Lower leg skin (tissue), 4 donors: ENCODE results near the gene CCDC15. TPM values are rescaled to one million over a fixed set of nuclear protein-coding genes. Genes with fewer than 3 reads are reported as not detected.
"Not testable (repeated sequence)": the region's sequence is repeated elsewhere in the genome, so short reads cannot be mapped to it uniquely, and the experiment has no call there.

Experiments
- DNase-seq, 2 donors: peaks; one replicate each; pipeline ENCODE4 v3.0.0-alpha.2; 2019; ENCODE audit warnings: low spot score in 2 of 2
- H3K4me3 ChIP-seq: fragments of 200-600 bp; sonication (generic); 2 replicates; pipeline ENCODE4 v1.5.1; 2017; ENCODE audit warnings: mild to moderate bottlenecking, low read depth; ENCODE audit not compliant: poor library complexity, severe bottlenecking
- POLR2A ChIP-seq, 2 donors: fragments of 450-650 bp; IDR thresholded peaks; one replicate each; pipeline ENCODE4 v1.6.1; 2016 to 2017; ENCODE audit warnings: antibody characterized with exemption in 2 of 2, mild to moderate bottlenecking in 1 of 2, moderate library complexity in 1 of 2
- WGBS, 2 donors: methylation state at CpG; one replicate each; pipeline ENCODE4 v1.1.5; 2018; 5-methylcytosine and 5-hydroxymethylcytosine counted together
- intact Hi-C: fragments of 100-400 bp; cut with DNase I; formaldehyde crosslinking; loops from one replicate; pipeline ENCODE4 v1.15.0; 2023; ENCODE audit warnings: low total_unique reads
- total RNA-seq, 4 donors: library from RNA; depleted of rRNA; stranded (reverse); fragments of >200 nt; gene quantifications; one replicate each; pipeline ENCODE4 v1.1.0, GENCODE V29; 2016
- TF ChIP-seq, protein P1 (sequence below), 3 donors: fragments of 450-650 bp; IDR thresholded peaks; one replicate each; pipeline ENCODE4 v1.5.1; 2016; ENCODE audit warnings: antibody characterized with exemption in 3 of 3, mild to moderate bottlenecking in 3 of 3, moderate library complexity in 2 of 3

Gene CCDC15
- total RNA-seq, 4 donors from 2014 or later, result 2.1 to 4.2 (median 2.9) TPM

DNA sequence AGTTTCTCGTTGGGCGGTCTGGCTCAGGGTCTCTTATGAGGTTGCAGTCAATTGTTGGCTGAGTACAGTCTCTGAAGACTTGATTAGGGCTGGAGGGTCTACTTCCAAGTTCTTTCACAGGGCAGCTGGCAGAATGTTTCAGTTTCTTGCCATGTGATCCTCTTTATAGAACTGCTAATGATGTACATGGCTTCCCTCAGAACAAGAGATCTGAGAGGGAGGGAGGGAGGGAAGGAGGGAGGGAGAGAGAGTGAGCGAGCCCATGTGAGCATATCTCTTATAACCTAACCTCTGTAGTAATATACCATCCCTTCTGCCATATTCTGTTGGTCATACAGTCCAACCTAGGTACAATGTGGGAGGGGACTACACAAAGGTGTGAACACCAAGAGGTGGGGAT, 2.7 kb upstream of the CCDC15 start:
- no peak for DNase-seq
- TF ChIP-seq, protein P1, sequence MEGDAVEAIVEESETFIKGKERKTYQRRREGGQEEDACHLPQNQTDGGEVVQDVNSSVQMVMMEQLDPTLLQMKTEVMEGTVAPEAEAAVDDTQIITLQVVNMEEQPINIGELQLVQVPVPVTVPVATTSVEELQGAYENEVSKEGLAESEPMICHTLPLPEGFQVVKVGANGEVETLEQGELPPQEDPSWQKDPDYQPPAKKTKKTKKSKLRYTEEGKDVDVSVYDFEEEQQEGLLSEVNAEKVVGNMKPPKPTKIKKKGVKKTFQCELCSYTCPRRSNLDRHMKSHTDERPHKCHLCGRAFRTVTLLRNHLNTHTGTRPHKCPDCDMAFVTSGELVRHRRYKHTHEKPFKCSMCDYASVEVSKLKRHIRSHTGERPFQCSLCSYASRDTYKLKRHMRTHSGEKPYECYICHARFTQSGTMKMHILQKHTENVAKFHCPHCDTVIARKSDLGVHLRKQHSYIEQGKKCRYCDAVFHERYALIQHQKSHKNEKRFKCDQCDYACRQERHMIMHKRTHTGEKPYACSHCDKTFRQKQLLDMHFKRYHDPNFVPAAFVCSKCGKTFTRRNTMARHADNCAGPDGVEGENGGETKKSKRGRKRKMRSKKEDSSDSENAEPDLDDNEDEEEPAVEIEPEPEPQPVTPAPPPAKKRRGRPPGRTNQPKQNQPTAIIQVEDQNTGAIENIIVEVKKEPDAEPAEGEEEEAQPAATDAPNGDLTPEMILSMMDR (IDR thresholded peaks at IDR 0.05), result no peak
- no peak for TF ChIP-seq POLR2A (IDR thresholded peaks at IDR 0.05)
- intact Hi-C loops, result loop anchor here (5.0 to 10.0 kb wide), 2 partner anchors 193 to 396 kb away; no protein-coding TSS in a partner anchor
- WGBS, 2 donors, result 65 to 85% methylated on average over 3 of the region's 3 CpGs
- H3K4me3 ChIP-seq, result no peak overlapping the region

DNA sequence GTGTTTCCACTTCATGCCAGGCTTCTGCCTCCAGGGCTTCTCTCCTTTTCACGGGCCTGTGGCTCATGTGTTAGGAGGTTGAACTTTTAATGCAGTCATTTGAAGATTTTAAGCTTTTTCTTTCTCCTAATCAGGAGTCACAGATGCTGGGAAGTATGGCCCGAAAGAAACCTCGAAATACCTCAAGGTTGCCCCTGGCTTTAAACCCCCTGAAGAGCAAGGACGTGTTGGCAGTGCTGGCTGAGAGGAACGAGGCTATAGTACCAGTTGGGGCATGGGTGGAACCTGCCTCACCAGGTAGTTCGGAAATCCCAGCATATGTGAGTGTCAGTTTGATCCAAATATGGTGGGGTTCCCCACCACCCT, 571 bp downstream of the CCDC15 start:
- WGBS, 2 donors, result 24% methylated on average over 6 of the region's 6 CpGs
- no peak overlapping the region for H3K4me3 ChIP-seq
- no peak for TF ChIP-seq POLR2A (IDR thresholded peaks at IDR 0.05)
- TF ChIP-seq, protein P1 (IDR thresholded peaks at IDR 0.05), result no peak
- intact Hi-C loops, result loop anchor here (5.0 to 10.0 kb wide), 2 partner anchors 190 to 393 kb away; no protein-coding TSS in a partner anchor
- DNase-seq, result no peak

DNA sequence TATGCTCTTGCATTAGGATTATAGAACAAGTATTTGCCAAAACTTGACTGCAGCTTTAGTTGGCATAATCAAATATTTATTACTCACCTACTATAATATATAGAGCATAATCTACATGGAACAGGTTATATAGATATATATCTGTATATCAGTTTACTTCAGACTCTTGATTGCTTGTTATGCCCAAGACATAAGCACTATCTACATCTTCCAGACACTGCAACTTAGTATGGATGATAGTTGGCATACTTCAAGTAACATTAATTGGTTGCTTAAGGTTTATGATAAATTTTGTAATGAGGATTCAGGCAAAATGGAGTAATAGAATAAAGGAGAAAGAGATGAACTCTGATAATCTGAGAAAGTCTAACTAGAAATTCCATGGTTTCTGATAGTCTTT, 1.0 kb downstream of the CCDC15 start:
- intact Hi-C loops, result loop anchor here (10.0 kb wide), 1 partner anchor 190 kb away; no protein-coding TSS in a partner anchor
- H3K4me3 ChIP-seq, result no peak overlapping the region
- TF ChIP-seq, protein P1 (IDR thresholded peaks at IDR 0.05), result no peak
- TF ChIP-seq POLR2A (IDR thresholded peaks at IDR 0.05), result no peak
- no peak for DNase-seq

DNA sequence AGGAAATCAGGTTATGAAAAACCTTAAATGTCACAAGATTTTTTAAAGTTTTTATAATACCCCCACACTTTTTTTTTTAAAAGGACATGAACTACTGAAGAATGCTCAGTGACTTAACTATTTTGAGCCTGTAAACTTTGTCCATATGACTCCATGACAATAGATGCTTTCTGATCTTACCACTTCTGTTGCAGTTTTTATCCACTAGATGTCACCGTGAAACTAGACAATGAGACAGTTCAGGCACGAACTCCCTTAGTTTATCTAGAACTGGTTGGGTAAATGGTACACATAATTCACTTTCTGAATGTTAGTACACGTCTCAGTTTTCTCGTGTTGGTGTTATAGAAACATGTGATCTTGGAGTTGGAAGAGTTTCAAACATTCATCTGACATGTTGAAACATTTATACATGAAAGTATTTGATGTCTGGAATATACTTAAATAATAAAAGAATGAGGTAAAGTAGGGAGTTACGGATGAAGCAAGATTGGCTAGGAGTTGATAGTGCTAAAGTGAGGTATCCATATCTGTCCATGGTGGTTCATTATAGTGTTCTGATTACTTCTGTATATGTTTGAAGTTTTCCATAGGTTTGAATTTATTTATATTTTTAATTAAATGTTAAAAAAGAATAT, 8.1 kb downstream of the CCDC15 start:
- no peak for DNase-seq
- 11 to 16% methylated on average over 5 of the region's 5 CpGs for WGBS, 2 donors
- TF ChIP-seq POLR2A (IDR thresholded peaks at IDR 0.05), result no peak
- TF ChIP-seq, protein P1 (IDR thresholded peaks at IDR 0.05), result no peak
- H3K4me3 ChIP-seq, result no peak overlapping the region
- intact Hi-C loops, result loop anchor here (10.0 kb wide), 1 partner anchor 463 kb away; no protein-coding TSS in a partner anchor

DNA sequence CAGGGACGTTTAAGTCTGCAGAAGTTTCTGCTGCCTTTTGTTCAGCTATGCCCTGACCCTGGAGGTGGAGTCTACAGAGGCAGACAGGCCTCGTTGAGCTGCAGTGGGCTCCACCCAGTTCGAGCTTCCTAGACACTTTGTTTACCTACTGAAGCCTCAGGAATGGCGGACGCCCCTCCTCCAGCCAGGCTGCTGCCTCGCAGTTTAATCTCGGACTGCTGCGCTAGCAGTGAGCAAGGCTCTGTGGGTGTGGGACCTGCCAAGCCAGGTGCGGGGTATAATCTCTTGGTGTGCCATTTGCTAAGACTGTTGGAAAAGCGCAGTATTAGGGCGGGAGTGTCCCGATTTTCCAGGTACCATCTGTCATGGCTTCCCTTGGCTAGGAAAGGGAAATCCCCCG, 14.2 kb downstream of the CCDC15 start:
- intact Hi-C loops, result loop anchor here (10.0 kb wide), 1 partner anchor 457 kb away; no protein-coding TSS in a partner anchor
- not testable (repeated sequence) for DNase-seq, H3K4me3 ChIP-seq
- 90 to 94% methylated on average over 13 of the region's 13 CpGs for WGBS, 2 donors

DNA sequence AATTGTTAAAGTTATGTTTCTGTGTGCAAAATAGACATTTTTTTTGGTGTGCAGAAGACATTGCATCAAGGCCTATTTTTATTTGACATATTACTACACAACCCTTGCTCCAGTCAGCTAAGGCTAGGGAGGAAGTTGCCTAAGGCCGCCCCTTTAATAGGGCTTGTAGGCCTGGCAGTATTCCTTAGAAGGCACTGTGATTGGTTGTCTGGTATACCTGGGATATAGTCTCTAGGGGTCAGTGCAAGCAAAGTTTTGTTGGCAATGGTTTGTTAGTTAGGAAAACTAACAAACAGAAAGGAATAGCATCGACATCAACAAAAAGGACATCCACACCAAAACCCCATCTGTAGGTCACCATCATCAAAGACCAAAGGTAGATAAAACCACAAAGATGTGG, 16.9 kb downstream of the CCDC15 start:
- no peak for TF ChIP-seq POLR2A (IDR thresholded peaks at IDR 0.05)
- TF ChIP-seq, protein P1 (IDR thresholded peaks at IDR 0.05), result no peak
- no peak for DNase-seq
- WGBS, 2 donors, result 56 to 81% methylated on average over 2 of the region's 2 CpGs
- H3K4me3 ChIP-seq, result no peak overlapping the region
- intact Hi-C loops, result no loop called here
